Mesendoderm (in vitro differentiated cells): ENCODE measurements around the gene RASSF4.
A peak's percentile ranks its signal among the peaks of the same experiment; 100 is the strongest.

Experiments
- DNase-seq: peaks from one replicate; pipeline ENCODE4 v3.0.0; 2013
- H2AK5ac ChIP-seq: 2 replicates; pipeline ENCODE4 v1.6.1; 2013; ENCODE audit warnings: low read length, inconsistent platforms
- H2BK120ac ChIP-seq: 2 replicates; pipeline ENCODE4 v1.6.1; 2013; ENCODE audit warnings: low read depth, mild to moderate bottlenecking, low read length, moderate library complexity, mixed read lengths
- H2BK15ac ChIP-seq: replicated peaks from 2 replicates; pipeline ENCODE4 v1.6.1; 2013; ENCODE audit warnings: low read depth, mild to moderate bottlenecking, moderate library complexity
- H2BK5ac ChIP-seq: 2 replicates; pipeline ENCODE4 v1.6.1; 2013; ENCODE audit warnings: low read length, inconsistent platforms
- H3K18ac ChIP-seq: 2 replicates; pipeline ENCODE4 v1.6.1; 2013; ENCODE audit warnings: mild to moderate bottlenecking, low read length, mixed read lengths
- H3K23ac ChIP-seq: one replicate; pipeline ENCODE4 v1.6.1; 2013; ENCODE audit warnings: low read length
- H3K27ac ChIP-seq: 2 replicates; pipeline ENCODE4 v1.5.1; 2013; ENCODE audit warnings: low read depth, mild to moderate bottlenecking, inconsistent platforms, low read length, moderate library complexity
- H3K27me3 ChIP-seq: 2 replicates; pipeline ENCODE4 v1.6.1; 2013; ENCODE audit warnings: low read length, control low read depth, mild to moderate bottlenecking, inconsistent platforms; ENCODE audit not compliant: insufficient read depth, poor library complexity
- H3K36me3 ChIP-seq: 2 replicates; pipeline ENCODE4 v1.6.1; 2013; ENCODE audit warnings: low read length, inconsistent platforms; ENCODE audit not compliant: control insufficient read depth, insufficient read depth
- H3K4ac ChIP-seq: one replicate; pipeline ENCODE4 v1.6.1; 2013; ENCODE audit warnings: low read depth, mild to moderate bottlenecking, low read length, moderate library complexity
- H3K4me1 ChIP-seq: 2 replicates; pipeline ENCODE4 v1.6.1; 2013; ENCODE audit warnings: low read depth, low read length, inconsistent platforms; ENCODE audit not compliant: control insufficient read depth
- H3K4me2 ChIP-seq: 2 replicates; pipeline ENCODE4 v1.6.1; 2013; ENCODE audit warnings: low read length
- H3K4me3 ChIP-seq: 2 replicates; pipeline ENCODE4 v1.5.1; 2013; ENCODE audit warnings: mild to moderate bottlenecking, low read length
- H3K56ac ChIP-seq: one replicate; pipeline ENCODE4 v1.6.1; 2013; ENCODE audit warnings: low read length
- H3K79me1 ChIP-seq: 2 replicates; pipeline ENCODE4 v1.6.1; 2013; ENCODE audit warnings: low read length, inconsistent platforms
- H3K79me2 ChIP-seq: 2 replicates; pipeline ENCODE4 v1.6.1; 2013; ENCODE audit warnings: mild to moderate bottlenecking, low read length; ENCODE audit not compliant: control insufficient read depth, insufficient read depth
- H3K9ac ChIP-seq: 2 replicates; pipeline ENCODE4 v1.6.1; 2013; ENCODE audit warnings: low read length, inconsistent platforms
- H4K5ac ChIP-seq: one replicate; pipeline ENCODE4 v1.6.1; 2013; ENCODE audit warnings: low read length
- H4K8ac ChIP-seq: one replicate; pipeline ENCODE4 v1.6.1; 2013; ENCODE audit warnings: low read depth, mild to moderate bottlenecking, control low read depth, low read length, moderate library complexity
- WGBS: extraction: QIAGEN DNeasy Blood & Tissue Kit; methylation state at CpG from one replicate; pipeline ENCODE4 v1.1.7; 2013; ENCODE audit warnings: low lambda C conversion rate, missing lambda C conversion rate; ENCODE audit not compliant: insufficient coverage; ENCODE audit errors: extremely low coverage; 5-methylcytosine and 5-hydroxymethylcytosine counted together

Gene RASSF4

GRCh38 chr10:44925224-44925623 is 34.4 kb upstream of the RASSF4 start:
- H3K4ac ChIP-seq: no peak overlapping the region
- H2AK5ac ChIP-seq: no peak overlapping the region
- H3K18ac ChIP-seq: no peak overlapping the region
- no peak overlapping the region for H3K27ac ChIP-seq
- no peak overlapping the region for H3K4me2 ChIP-seq
- no peak overlapping the region for H3K9ac ChIP-seq
- no peak overlapping the region for H3K23ac ChIP-seq
- no peak overlapping the region for H2BK15ac ChIP-seq
- H3K79me1 ChIP-seq: no peaks in the 10 kb centered on the region
- DNase-seq: peak; percentile 88
- WGBS: no CpG with 5 or more reads among the region's 7 CpGs
- no peaks in the 10 kb centered on the region for H3K79me2 ChIP-seq
- H3K36me3 ChIP-seq: no peaks in the 10 kb centered on the region
- H3K4me1 ChIP-seq: no peaks in the 10 kb centered on the region
- no peak overlapping the region for H4K8ac ChIP-seq
- H2BK120ac ChIP-seq: no peak overlapping the region
- H4K5ac ChIP-seq: no peak overlapping the region
- no peak overlapping the region for H2BK5ac ChIP-seq
- no peak overlapping the region for H3K56ac ChIP-seq
- H3K27me3 ChIP-seq: no peaks in the 10 kb centered on the region
- no peak overlapping the region for H3K4me3 ChIP-seq

GRCh38 chr10:44925811-44926750 is 33.5 kb upstream of the RASSF4 start:
- no peaks in the 10 kb centered on the region for H3K79me1 ChIP-seq
- no peaks in the 10 kb centered on the region for H3K27me3 ChIP-seq
- H3K56ac ChIP-seq: no peak overlapping the region
- H2BK15ac ChIP-seq: no peak overlapping the region
- H3K27ac ChIP-seq: no peak overlapping the region
- H2BK5ac ChIP-seq: no peak overlapping the region
- DNase-seq: no peak
- H3K4ac ChIP-seq: no peak overlapping the region
- H2AK5ac ChIP-seq: no peak overlapping the region
- no CpG with 5 or more reads among the region's 16 CpGs for WGBS
- H4K8ac ChIP-seq: no peak overlapping the region
- H4K5ac ChIP-seq: no peak overlapping the region
- no peaks in the 10 kb centered on the region for H3K4me1 ChIP-seq
- no peak overlapping the region for H3K4me3 ChIP-seq
- no peaks in the 10 kb centered on the region for H3K36me3 ChIP-seq
- H3K79me2 ChIP-seq: no peaks in the 10 kb centered on the region
- H3K4me2 ChIP-seq: no peak overlapping the region
- H3K23ac ChIP-seq: no peak overlapping the region
- no peak overlapping the region for H3K18ac ChIP-seq
- no peak overlapping the region for H3K9ac ChIP-seq
- H2BK120ac ChIP-seq: no peak overlapping the region

- Histone ChIP-seq H3K9ac (no peak overlapping the region), H4K5ac (no peak overlapping the region), H3K4ac (no peak overlapping the region), H3K4me2 (no peak overlapping the region), H3K4me3 (no peak overlapping the region), H3K4me1 (no peaks in the 10 kb centered on the region), H3K79me1 (no peaks in the 10 kb centered on the region), H3K23ac (no peak overlapping the region), H2BK15ac (no peak overlapping the region), H3K79me2 (no peaks in the 10 kb centered on the region), H3K27me3 (no peaks in the 10 kb centered on the region), H3K36me3 (no peaks in the 10 kb centered on the region), H3K27ac (no peak overlapping the region), H4K8ac (no peak overlapping the region), H2BK5ac (no peak overlapping the region), H2BK120ac (no peak overlapping the region), H2AK5ac (no peak overlapping the region), H3K56ac (no peak overlapping the region), H3K18ac (no peak overlapping the region)
- DNase-seq: no peak
- WGBS: no CpG with 5 or more reads among the region's 10 CpGs
Measured at GRCh38 chr10:44926751-44927351, 32.8 kb upstream of the RASSF4 start.

- WGBS: no CpG with 5 or more reads among the region's 2 CpGs
Measured at GRCh38 chr10:44927352-44927751, 32.2 kb upstream of the RASSF4 start.

GRCh38 chr10:44928462-44928861 is 31.1 kb upstream of the RASSF4 start:
- Histone ChIP-seq H3K9ac (no peak overlapping the region), H3K4me3 (no peak overlapping the region), H4K8ac (no peak overlapping the region), H3K23ac (no peak overlapping the region), H3K27me3 (no peaks in the 10 kb centered on the region), H2BK120ac (no peak overlapping the region), H2BK5ac (no peak overlapping the region), H3K27ac (no peak overlapping the region), H2AK5ac (no peak overlapping the region), H3K4ac (no peak overlapping the region), H4K5ac (no peak overlapping the region), H3K56ac (no peak overlapping the region), H2BK15ac (no peak overlapping the region), H3K79me2 (no peaks in the 10 kb centered on the region), H3K4me1 (no peaks in the 10 kb centered on the region), H3K79me1 (no peaks in the 10 kb centered on the region), H3K4me2 (no peak overlapping the region), H3K36me3 (no peaks in the 10 kb centered on the region), H3K18ac (no peak overlapping the region)
- no peak for DNase-seq

More at GRCh38 chr10:44927352-44927751, 32.2 kb upstream of the RASSF4 start:
- Histone ChIP-seq H3K4me2 (no peak overlapping the region), H3K79me2 (no peaks in the 10 kb centered on the region), H3K4ac (no peak overlapping the region), H3K27me3 (no peaks in the 10 kb centered on the region), H3K9ac (no peak overlapping the region), H2BK15ac (no peak overlapping the region), H2BK120ac (no peak overlapping the region), H3K79me1 (no peaks in the 10 kb centered on the region), H3K23ac (no peak overlapping the region), H3K36me3 (no peaks in the 10 kb centered on the region), H4K5ac (no peak overlapping the region), H3K27ac (no peak overlapping the region), H2BK5ac (no peak overlapping the region), H3K18ac (no peak overlapping the region), H2AK5ac (no peak overlapping the region), H4K8ac (no peak overlapping the region), H3K56ac (no peak overlapping the region), H3K4me3 (no peak overlapping the region), H3K4me1 (no peaks in the 10 kb centered on the region)
- DNase-seq: no peak
